Hepatocyte (in vitro differentiated cells): ENCODE results near the gene PHLDB2.

Experiments
- CTCF ChIP-seq: fragments of 200-600 bp; sonication (generic); IDR thresholded peaks from 2 replicates; pipeline ENCODE4 v1.5.1; 2016; ENCODE audit warnings: antibody characterized with exemption, mild to moderate bottlenecking; ENCODE audit not compliant: poor library complexity
- EZH2 ChIP-seq: fragments of 200-600 bp; sonication (generic); IDR thresholded peaks from 2 replicates; pipeline ENCODE4 v1.6.1; 2016; ENCODE audit warnings: antibody characterized with exemption, mild to moderate bottlenecking, borderline replicate concordance
- EZH2phosphoT487 ChIP-seq: fragments of 200-600 bp; sonication (generic); IDR thresholded peaks from one replicate; pipeline ENCODE4 v1.6.1; 2018; ENCODE audit warnings: antibody characterized with exemption, mild to moderate bottlenecking, low read depth, moderate library complexity; ENCODE audit not compliant: unreplicated experiment, severe bottlenecking

GRCh38 chr3:111895071-111895470 lies 36.0 kb downstream of the PHLDB2 start:
- TF ChIP-seq EZH2, result no peak
- TF ChIP-seq CTCF, result peak; percentile 39
- TF ChIP-seq EZH2phosphoT487, result no peak
